SK-N-SH treated with all-trans-retinoic acid at 6 μM for 48 hours (cell line): ENCODE results near the gene HDAC4.

Experiments
- ATAC-seq: fragments of 200-7000 bp; cut with Tn5 transposase; 3 replicates; pipeline ENCODE4 v1.9.1; 2020; ENCODE audit warnings: mild to moderate bottlenecking, moderate library complexity
- BACH2 ChIP-seq: fragments of 250-450 bp; sonication (Bioruptor Pico); IDR thresholded peaks from 2 replicates; pipeline ENCODE4 v1.9.0; 2021; ENCODE audit warnings: mild to moderate bottlenecking, borderline replicate concordance
- CSRNP3 ChIP-seq: fragments of 250-450 bp; sonication (Bioruptor Pico); IDR thresholded peaks from 2 replicates; pipeline ENCODE4 v1.5.1; 2021; ENCODE audit warnings: mild to moderate bottlenecking, moderate library complexity
- ESRRG ChIP-seq: fragments of 250-450 bp; sonication (Bioruptor Pico); IDR thresholded peaks from 2 replicates; pipeline ENCODE4 v1.6.1; 2021; ENCODE audit warnings: mild to moderate bottlenecking
- OSR1 ChIP-seq: fragments of 250-450 bp; sonication (Bioruptor Pico); IDR thresholded peaks from 2 replicates; pipeline ENCODE4 v1.8.0; 2022; ENCODE audit warnings: moderate library complexity, mild to moderate bottlenecking, inconsistent platforms
- PATZ1 ChIP-seq: fragments of 250-450 bp; sonication (Bioruptor Pico); IDR thresholded peaks from 2 replicates; pipeline ENCODE4 v1.8.0; 2020; ENCODE audit warnings: mild to moderate bottlenecking, moderate library complexity, borderline replicate concordance
- POU6F1 ChIP-seq: fragments of 250-450 bp; sonication (Bioruptor Pico); IDR thresholded peaks from 2 replicates; pipeline ENCODE4 v1.8.0; 2021; ENCODE audit warnings: low read depth, mild to moderate bottlenecking, moderate library complexity, borderline replicate concordance
- SNAI2 ChIP-seq: fragments of 250-450 bp; sonication (Bioruptor Pico); IDR thresholded peaks from 2 replicates; pipeline ENCODE4 v1.5.0; 2020; ENCODE audit warnings: mild to moderate bottlenecking, moderate library complexity
- TCF4 ChIP-seq: fragments of 250-450 bp; sonication (Bioruptor Pico); IDR thresholded peaks from 2 replicates; pipeline ENCODE4 v1.8.0; 2021; ENCODE audit warnings: mild to moderate bottlenecking, moderate library complexity, borderline replicate concordance
- TOX ChIP-seq: fragments of 250-450 bp; sonication (Bioruptor Pico); IDR thresholded peaks from 2 replicates; pipeline ENCODE4 v1.8.0; 2021; ENCODE audit warnings: mild to moderate bottlenecking, moderate library complexity, borderline replicate concordance
- TSHZ2 ChIP-seq: fragments of 250-450 bp; sonication (Bioruptor Pico); IDR thresholded peaks from 2 replicates; pipeline ENCODE4 v1.5.0; 2020; ENCODE audit warnings: mild to moderate bottlenecking, moderate library complexity
- ZC3H10 ChIP-seq: fragments of 250-450 bp; sonication (Bioruptor Pico); IDR thresholded peaks from 2 replicates; pipeline ENCODE4 v1.5.1; 2021; ENCODE audit warnings: mild to moderate bottlenecking, moderate library complexity
- ZFP3 ChIP-seq: fragments of 250-450 bp; sonication (Bioruptor Pico); IDR thresholded peaks from 2 replicates; pipeline ENCODE4 v1.5.0; 2020; ENCODE audit warnings: mild to moderate bottlenecking, moderate library complexity
- ZFP30 ChIP-seq: fragments of 450-650 bp; formaldehyde crosslinking; IDR thresholded peaks from 2 replicates; pipeline ENCODE4 v1.5.0; 2022; ENCODE audit warnings: mild to moderate bottlenecking, moderate library complexity
- ZNF565 ChIP-seq: fragments of 450-650 bp; formaldehyde crosslinking; conservative IDR thresholded peaks from 2 replicates; pipeline ENCODE4 v1.5.0; 2020; ENCODE audit warnings: low read depth, mild to moderate bottlenecking, moderate library complexity
- ZNF70 ChIP-seq: fragments of 450-650 bp; formaldehyde crosslinking; IDR thresholded peaks from 2 replicates; pipeline ENCODE4 v1.5.0; 2020; ENCODE audit warnings: mild to moderate bottlenecking, moderate library complexity
- ZNF8 ChIP-seq: fragments of 450-650 bp; formaldehyde crosslinking; IDR thresholded peaks from 2 replicates; pipeline ENCODE4 v1.5.0; 2020; ENCODE audit warnings: mild to moderate bottlenecking, moderate library complexity

Gene HDAC4

GRCh38 chr2:239275847-239276831, 124.7 kb downstream of the HDAC4 start:
- peak; percentile 6; the same call in 1 of the 2 replicates for TF ChIP-seq ZNF70
- TF ChIP-seq SNAI2 (CRISPR knock-in tag) = no peak
- TF ChIP-seq POU6F1 (CRISPR knock-in tag) = no peak
- TF ChIP-seq ZNF8 (CRISPR knock-in tag) = 0 out of 2 replicates have a peak, but pooled peaks have one; percentile 20
- no peak for TF ChIP-seq ZFP30 (CRISPR knock-in tag)
- TF ChIP-seq TCF4 (CRISPR knock-in tag) = peak; percentile 96
- TF ChIP-seq ZFP3 (CRISPR knock-in tag) = 0 out of 2 replicates have a peak, but pooled peaks have one; percentile 20
- peak; percentile 79 for TF ChIP-seq TSHZ2
- no peak for TF ChIP-seq ESRRG (CRISPR knock-in tag)
- TF ChIP-seq OSR1 (CRISPR knock-in tag) = no peak
- peak; percentile 52 for ATAC-seq

GRCh38 chr2:239275044-239275685, 125.7 kb downstream of the HDAC4 start:
- TF ChIP-seq CSRNP3 (CRISPR knock-in tag) (no peak), OSR1 (CRISPR knock-in tag) (no peak), SNAI2 (CRISPR knock-in tag) (no peak), TOX (CRISPR knock-in tag) (no peak), ZFP30 (CRISPR knock-in tag) (no peak), ZNF565 (CRISPR knock-in tag) (no peak), ZNF8 (CRISPR knock-in tag) (peak; percentile 40; the same call in 1 of the 2 replicates), ZFP3 (CRISPR knock-in tag) (peak; percentile 71), PATZ1 (CRISPR knock-in tag) (0 out of 2 replicates have a peak, but pooled peaks have one; percentile 12), ZC3H10 (CRISPR knock-in tag) (0 out of 2 replicates have a peak, but pooled peaks have one; percentile 11), TCF4 (CRISPR knock-in tag) (peak; percentile 76), TSHZ2 (peak; percentile 85), BACH2 (no peak)
- ATAC-seq = peak; percentile 85
